ENCODE data around the gene GLI1.

DNA sequence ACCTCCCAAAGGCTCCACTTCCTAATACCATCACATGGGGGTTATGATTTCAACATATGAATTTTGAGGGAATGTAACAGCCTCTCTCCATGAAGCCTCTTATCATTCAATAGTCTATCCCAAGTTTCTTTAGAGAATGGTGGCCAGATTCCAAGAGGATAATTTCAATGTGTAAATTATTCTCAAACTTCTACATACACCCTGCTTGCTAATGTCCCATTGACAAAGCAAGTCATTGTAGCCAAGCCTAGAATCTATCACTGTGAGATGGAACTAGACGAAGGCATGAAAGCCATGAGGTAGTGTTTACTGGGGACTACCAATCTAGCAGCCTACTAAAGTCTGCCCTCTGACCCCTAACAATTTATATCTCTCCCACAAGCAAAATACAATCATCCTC lies 21.2 kb upstream of the GLI1 start:
- TF ChIP-seq GATA3 (IDR thresholded peaks at IDR 0.05; ENCODE audit: low read depth, low read length) (no peak), GATA2 (IDR thresholded peaks at IDR 0.05; ENCODE audit: low read depth, low read length) (no peak)
